AG04450 (cell line): Measurements from ENCODE around the gene CIB4. TPM values are rescaled to one million over a fixed set of nuclear protein-coding genes. Genes with fewer than 3 reads are reported as not detected.

ENCODE experiments used
- CTCF ChIA-PET: fragments of 300-600, 350-600 bp; formaldehyde crosslinking; extraction: SDS; loops from one replicate; lab custom pipeline; 2022; ENCODE audit warnings: antibody characterized with exemption, inconsistent platforms; lab: Charles Lee
- POLR2A ChIA-PET: fragments of 350-600 bp; formaldehyde crosslinking; extraction: SDS; loops from one replicate; lab custom pipeline; 2021; ENCODE audit warnings: antibody characterized with exemption, inconsistent platforms; lab: Yijun Ruan, JAX
- DNase-seq: peaks from one replicate; pipeline ENCODE4 v3.0.0-alpha.2; 2011; ENCODE audit warnings: low read depth, low spot score
- H3K27ac ChIP-seq: one replicate; pipeline ENCODE4 v1.5.1; 2012; ENCODE audit warnings: low read depth, low read length, control low read depth
- H3K27me3 ChIP-seq: one replicate; pipeline ENCODE4 v1.6.0; 2012; ENCODE audit warnings: low read length; ENCODE audit not compliant: control insufficient read depth, insufficient read depth
- H3K4me3 ChIP-seq: 2 replicates; pipeline ENCODE4 v1.5.1; 2011; ENCODE audit warnings: mild to moderate bottlenecking, low read depth, low read length, control low read depth
- H3K9me3 ChIP-seq: 2 replicates; pipeline ENCODE4 v1.5.1; 2012; ENCODE audit warnings: low read length; ENCODE audit not compliant: control insufficient read depth, insufficient read depth
- CTCF ChIP-seq: IDR thresholded peaks from 2 replicates; pipeline ENCODE4 v1.5.1; 2011; ENCODE audit warnings: low read depth, low read length, control low read depth, inconsistent platforms
- polyA plus RNA-seq: library from polyadenylated mRNA; depleted of rRNA; stranded (reverse); fragments of >200 nt; gene quantifications from 2 replicates; pipeline ENCODE4 v1.2.3, GENCODE V29; 2011

The CIB4 gene
- polyA plus RNA-seq, 1 experiment, result not detected

GRCh38 chr2:26595146-26595545 is 46.0 kb downstream of the CIB4 start:
- Histone ChIP-seq H3K27me3 (peaks cover 42% of the 10 kb centered on the region), H3K9me3 (no peaks in the 10 kb centered on the region), H3K4me3 (no peak overlapping the region), H3K27ac (no peak overlapping the region)
- TF ChIP-seq CTCF, result no peak
- DNase-seq, result no peak
- ChIA-PET POLR2A (no interaction called here), CTCF (no interaction called here)

- CTCF ChIA-PET, result interaction anchor here (0.7 to 3.3 kb wide), 3 partner anchors 14 to 15 kb away, joined by 3 to 15 read pairs (median 3); no protein-coding TSS in a partner anchor
- no peaks in the 10 kb centered on the region for H3K9me3 ChIP-seq
- TF ChIP-seq CTCF, result no peak
- no peak overlapping the region for H3K4me3 ChIP-seq
- DNase-seq, result no peak
- H3K27me3 ChIP-seq, result peaks cover 40% of the 10 kb centered on the region
- POLR2A ChIA-PET, result no interaction called here
- no peak overlapping the region for H3K27ac ChIP-seq
Measured at GRCh38 chr2:26591619-26592505, 49.3 kb downstream of the CIB4 start.

- TF ChIP-seq CTCF, result no peak
- Histone ChIP-seq H3K9me3 (no peaks in the 10 kb centered on the region), H3K27me3 (peaks cover 37% of the 10 kb centered on the region), H3K4me3 (no peak overlapping the region), H3K27ac (no peak overlapping the region)
- DNase-seq, result no peak
- POLR2A ChIA-PET, result interaction anchor here (0.6 kb wide), 1 partner anchor 8 kb away, joined by 3 read pairs; no protein-coding TSS in a partner anchor
- CTCF ChIA-PET, result interaction anchor here (0.7 to 3.3 kb wide), 2 partner anchors 13 to 16 kb away, joined by 3 to 15 read pairs; no protein-coding TSS in a partner anchor
Measured at GRCh38 chr2:26590980-26591618, 50.1 kb downstream of the CIB4 start.

- no peak overlapping the region for H3K4me3 ChIP-seq
- DNase-seq, result no peak
- no peak overlapping the region for H3K27ac ChIP-seq
- TF ChIP-seq CTCF, result no peak
- peaks cover 37% of the 10 kb centered on the region for H3K27me3 ChIP-seq
- ChIA-PET CTCF (interaction anchor here (0.5 to 3.3 kb wide), 3 partner anchors 13 to 14 kb away, joined by 5 to 15 read pairs (median 7); no protein-coding TSS in a partner anchor), POLR2A (interaction anchor here (0.6 kb wide), 1 partner anchor 9 kb away, joined by 3 read pairs; no protein-coding TSS in a partner anchor)
- no peaks in the 10 kb centered on the region for H3K9me3 ChIP-seq
Measured at GRCh38 chr2:26590508-26590907, 50.7 kb downstream of the CIB4 start.
